GM19452 (cell line): ENCODE results near the gene PRSS33.

ENCODE experiments used
- ATAC-seq: cut with Tn5 transposase; IDR thresholded peaks from one replicate; pipeline ENCODE4 v1.9.1; 2021; ENCODE audit not compliant: unreplicated experiment

Gene PRSS33

DNA sequence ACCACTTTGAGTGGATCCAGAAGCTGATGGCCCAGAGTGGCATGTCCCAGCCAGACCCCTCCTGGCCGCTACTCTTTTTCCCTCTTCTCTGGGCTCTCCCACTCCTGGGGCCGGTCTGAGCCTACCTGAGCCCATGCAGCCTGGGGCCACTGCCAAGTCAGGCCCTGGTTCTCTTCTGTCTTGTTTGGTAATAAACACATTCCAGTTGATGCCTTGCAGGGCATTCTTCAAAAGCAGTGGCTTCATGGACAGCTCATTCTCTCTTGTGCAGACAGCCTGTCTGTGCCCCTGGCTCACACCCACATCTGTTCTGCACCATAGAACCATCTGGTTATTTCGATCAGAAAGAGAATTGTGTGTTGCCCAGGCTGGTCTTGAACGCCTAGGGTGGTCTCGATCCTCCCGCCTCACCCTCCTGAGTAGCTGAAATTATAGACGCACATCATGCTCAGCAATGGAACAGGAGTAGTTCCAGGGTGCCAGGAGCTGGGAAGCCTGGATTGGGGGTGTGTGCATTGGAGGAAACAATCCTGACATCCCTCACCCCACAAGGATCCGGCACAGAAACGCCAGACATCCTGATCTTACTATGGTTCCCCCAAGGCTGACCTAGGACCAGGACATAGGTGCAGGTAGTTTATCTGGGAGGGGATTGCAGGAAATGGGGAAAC lies 34.3 kb upstream of the PRSS33 start:
- ATAC-seq = no peak

- no peak for ATAC-seq
Measured at GRCh38 chr16:2820836-2821486, 33.6 kb upstream of the PRSS33 start.

- no peak for ATAC-seq
Measured at GRCh38 chr16:2819939-2820835, 32.8 kb upstream of the PRSS33 start.

DNA sequence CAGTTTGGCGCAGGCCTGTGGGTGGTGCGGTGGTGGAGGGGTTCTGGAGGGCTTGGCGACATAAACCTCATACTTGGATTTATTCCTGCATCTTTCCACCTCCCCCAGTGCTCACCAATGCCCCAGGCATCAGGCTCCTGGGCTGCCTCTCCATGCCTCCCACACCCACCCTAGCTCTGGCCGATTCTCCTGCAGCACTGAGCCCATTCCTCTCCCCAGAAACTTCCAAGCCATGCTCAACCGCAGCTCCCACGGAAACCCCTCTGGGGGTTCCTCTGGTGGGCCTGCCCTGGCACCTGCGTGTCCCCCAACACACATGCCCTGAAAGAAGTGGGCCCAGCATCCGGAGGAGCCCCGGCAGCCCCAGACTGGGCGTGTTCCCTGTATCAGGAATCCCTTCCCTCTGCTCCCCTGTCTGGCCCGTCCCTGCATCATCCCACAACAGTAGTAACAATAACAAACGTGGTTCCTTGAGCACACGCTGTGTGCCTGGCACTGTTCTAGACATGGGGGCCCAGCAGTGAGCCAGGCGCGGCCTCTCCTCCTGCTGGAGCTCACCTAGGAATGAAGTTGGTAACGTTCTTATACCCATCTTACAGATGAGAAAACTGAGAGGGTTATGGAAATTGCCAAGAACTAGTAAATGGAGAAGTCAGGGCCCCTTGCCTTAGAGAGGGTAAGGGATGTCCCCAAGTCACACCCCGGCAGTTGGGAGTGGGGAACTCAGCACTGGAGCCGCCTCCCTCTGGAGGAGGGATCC lies 32.0 kb upstream of the PRSS33 start:
- ATAC-seq = no peak

- no peak for ATAC-seq
Measured at GRCh38 chr16:2818272-2818876, 31.0 kb upstream of the PRSS33 start.

- no peak for ATAC-seq
Measured at GRCh38 chr16:2817340-2818271, 30.2 kb upstream of the PRSS33 start.

GRCh38 chr16:2816751-2817339 lies 29.5 kb upstream of the PRSS33 start, which contains the start of gene PRSS21:
Gene PRSS21 (plus strand): TSS chr16:2817237. CDS start chr16:2817269, 32 bp downstream.
- no peak for ATAC-seq

- ATAC-seq = no peak
Measured at GRCh38 chr16:2815299-2815771, 28.0 kb upstream of the PRSS33 start.

DNA sequence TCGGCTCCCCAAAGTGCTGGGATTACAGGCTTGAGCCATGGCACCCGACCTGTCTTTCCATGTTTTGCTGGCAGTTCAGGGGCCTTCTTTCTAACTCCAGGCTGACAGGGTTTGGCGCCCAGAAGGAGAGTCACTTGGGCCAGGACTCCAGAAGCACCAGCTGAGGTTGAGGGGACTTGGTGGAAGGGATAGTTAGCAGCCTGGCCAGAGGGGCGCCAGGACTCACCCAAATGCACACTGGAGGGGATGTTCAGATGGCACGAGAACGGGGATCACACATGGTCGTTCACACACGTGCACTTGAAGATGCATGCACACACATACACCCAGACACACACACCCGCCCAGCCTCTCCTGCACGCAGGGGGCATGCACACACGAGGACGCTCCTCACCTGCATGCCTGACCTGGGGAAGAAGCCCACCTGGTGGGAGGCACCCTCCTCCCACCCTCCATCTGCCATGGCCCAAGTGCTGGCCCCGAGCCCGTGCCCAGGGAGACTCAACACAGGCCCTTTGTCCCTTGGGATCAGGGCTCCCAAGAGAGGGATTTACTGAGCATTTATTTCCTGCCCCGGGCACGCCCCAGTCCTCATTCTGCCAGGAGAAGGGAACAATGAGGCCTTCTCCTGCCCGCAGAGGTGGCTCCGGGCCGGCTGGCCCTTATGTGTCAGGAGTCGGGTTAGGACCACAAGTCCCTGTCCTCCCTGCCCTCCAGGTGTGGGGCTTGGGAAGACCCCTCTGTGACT lies 27.4 kb upstream of the PRSS33 start:
- no peak for ATAC-seq

DNA sequence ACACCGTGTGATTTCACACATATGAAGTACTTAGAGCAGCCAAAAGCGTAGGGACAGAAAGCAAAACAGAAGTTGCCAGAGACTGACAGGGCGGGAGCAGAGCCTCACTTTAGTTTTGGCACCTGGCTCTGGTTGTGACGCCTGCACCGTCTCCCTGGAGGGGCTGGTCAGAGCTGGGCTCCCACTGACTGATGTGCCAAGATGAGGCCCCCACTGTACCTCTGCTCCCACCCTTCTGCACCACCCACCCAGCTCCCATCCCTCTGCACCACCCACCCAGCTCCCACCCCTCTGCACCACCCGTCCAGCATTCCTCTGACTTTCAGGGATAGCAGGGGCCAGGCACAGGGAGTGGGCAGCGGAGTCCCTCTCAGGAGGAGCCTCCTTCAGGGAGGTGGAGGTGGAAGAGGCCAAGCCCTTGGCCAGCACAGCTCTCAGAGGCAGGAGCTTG lies 26.4 kb upstream of the PRSS33 start:
- no peak for ATAC-seq

DNA sequence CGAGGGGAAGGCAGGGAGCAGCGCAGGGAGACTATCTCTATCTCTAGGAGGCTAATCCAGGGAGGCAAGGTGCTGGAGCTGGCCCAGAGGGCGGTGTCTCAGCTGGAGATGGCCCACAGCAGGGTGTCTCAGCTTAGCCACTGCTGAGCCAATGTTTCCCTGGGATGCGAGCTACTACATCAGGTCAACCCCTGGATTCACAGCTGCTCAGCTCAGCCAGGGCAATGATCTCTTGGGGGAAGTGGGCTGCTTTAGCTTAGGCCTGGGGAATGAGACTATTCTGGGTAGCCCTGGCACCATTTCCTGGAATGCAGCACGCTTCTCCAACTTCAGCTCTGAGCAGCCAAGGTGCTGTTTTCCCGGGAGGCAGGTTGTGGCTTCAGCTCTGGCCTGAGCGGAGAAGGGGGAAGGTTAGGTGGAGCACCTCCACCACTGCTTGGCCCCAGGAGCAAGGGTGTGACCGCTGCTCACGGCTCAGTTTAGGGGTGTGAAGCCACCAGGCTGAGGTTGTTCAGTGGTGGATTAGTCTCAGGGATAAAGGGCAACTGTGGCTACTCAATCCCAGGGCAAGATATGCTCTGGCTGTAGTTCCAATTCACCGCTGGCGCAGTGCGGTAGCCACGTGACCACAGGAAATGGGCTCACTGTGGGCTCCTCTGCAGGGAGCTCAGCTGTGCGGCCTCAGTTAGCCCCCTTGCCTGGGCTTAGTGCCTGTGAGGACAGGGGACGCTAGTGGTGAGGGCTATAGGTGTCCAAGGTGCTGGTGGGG lies 24.5 kb upstream of the PRSS33 start:
- ATAC-seq = no peak

DNA sequence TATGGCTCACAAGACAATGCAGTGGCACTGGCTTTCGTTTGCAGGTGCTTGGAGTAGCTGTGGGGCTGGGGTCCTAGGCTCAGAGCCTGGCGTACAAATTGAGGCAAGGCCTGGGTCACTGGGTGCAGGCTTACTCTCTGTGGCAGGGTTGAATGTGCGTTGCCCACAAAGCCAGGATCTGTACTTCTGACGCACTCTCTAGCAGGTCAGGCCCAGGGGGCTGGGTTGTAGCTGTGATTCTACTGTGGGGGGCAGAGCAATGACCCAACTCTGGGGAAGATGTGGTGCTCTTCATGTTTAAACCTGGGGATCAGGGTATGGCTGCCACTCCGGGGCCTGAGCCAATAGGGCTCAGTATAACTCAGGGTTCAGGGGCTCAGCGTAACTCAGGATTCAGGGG lies 23.3 kb upstream of the PRSS33 start:
- ATAC-seq = no peak

GRCh38 chr16:2809149-2809760 lies 21.9 kb upstream of the PRSS33 start:
- ATAC-seq = no peak

DNA sequence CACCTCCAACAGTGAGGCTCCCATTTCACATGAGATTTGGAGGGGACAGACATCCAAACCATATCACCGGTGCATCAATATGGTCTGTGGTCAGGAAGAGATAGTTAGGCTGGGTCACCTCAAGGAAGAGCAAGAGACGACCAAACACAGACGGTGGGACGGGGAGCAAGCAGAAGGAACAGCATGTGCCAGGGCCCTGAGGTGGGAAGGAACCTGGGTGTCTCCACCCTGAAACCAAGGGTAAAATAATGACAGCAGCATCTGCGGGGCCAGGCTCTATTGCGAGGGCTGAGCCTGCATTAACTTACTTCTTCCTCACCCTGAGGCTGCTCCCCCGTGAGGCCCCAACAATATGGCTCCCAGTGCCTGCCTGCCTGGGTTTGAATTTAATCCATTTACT lies 20.8 kb upstream of the PRSS33 start:
- no peak for ATAC-seq

DNA sequence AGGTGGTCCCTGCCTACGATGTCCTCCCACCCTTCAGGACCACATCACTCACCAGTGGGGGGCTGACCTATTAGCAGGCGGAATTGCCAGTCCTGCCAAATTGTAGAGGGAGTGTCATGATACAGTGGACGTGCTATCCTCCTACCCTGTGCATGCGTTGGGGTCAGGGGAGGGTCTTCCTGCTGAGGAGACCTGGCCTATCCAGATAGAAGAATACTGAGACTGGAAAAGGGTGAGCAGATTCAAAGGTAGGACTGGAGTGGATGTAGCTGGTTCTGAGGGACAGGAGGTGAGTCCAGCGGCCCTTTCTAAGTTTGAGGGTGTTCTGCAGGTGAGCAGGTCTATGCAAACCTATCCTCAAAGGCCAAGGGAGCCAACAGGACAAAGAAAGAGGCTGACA lies 18.9 kb upstream of the PRSS33 start:
- ATAC-seq = no peak

DNA sequence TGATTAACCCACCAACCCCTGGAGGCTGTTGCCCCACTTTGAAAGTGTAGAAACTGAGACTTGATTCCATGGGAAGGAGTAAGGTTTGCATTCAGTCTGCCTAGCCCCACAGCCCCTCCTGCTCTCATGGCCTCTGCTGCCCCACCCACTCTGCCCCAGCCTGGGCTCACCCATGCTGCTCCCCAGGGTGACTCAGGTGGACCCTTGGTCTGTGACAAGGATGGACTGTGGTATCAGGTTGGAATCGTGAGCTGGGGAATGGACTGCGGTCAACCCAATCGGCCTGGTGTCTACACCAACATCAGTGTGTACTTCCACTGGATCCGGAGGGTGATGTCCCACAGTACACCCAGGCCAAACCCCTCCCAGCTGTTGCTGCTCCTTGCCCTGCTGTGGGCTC lies 17.4 kb upstream of the PRSS33 start:
- no peak for ATAC-seq

- no peak for ATAC-seq
Measured at GRCh38 chr16:2803545-2804195, 16.3 kb upstream of the PRSS33 start.
